GM19099 (cell line): ENCODE results near the gene CCDC30.

Source experiments
- POLR2A ChIP-seq: IDR thresholded peaks from 3 replicates; pipeline ENCODE4 v1.6.1; 2011; ENCODE audit warnings: low read depth; ENCODE audit not compliant: insufficient read length; ENCODE audit errors: extremely low read depth

The CCDC30 gene

GRCh38 chr1:42433369-42433768 is 29.7 kb upstream of the CCDC30 start:
- TF ChIP-seq POLR2A, result no peak

GRCh38 chr1:42434340-42434739 is 28.7 kb upstream of the CCDC30 start:
- no peak for TF ChIP-seq POLR2A

GRCh38 chr1:42439940-42440339 is 23.1 kb upstream of the CCDC30 start:
- no peak for TF ChIP-seq POLR2A

- no peak for TF ChIP-seq POLR2A
Measured at GRCh38 chr1:42442662-42443061, 20.4 kb upstream of the CCDC30 start.

GRCh38 chr1:42449256-42449655 is 13.8 kb upstream of the CCDC30 start:
- no peak for TF ChIP-seq POLR2A

GRCh38 chr1:42450061-42450460 is 13.0 kb upstream of the CCDC30 start:
- TF ChIP-seq POLR2A, result no peak

- TF ChIP-seq POLR2A, result no peak
Measured at GRCh38 chr1:42453386-42453785, 9.7 kb upstream of the CCDC30 start.

- no peak for TF ChIP-seq POLR2A
Measured at GRCh38 chr1:42454403-42454802, 8.7 kb upstream of the CCDC30 start.

- TF ChIP-seq POLR2A, result peak; percentile 97
Measured at GRCh38 chr1:42456010-42456753, 6.9 kb upstream of the CCDC30 start, which contains the start of the genes PPCS and ZMYND12. PPCS (plus strand) TSS chr1:42456543; CDS start chr1:42456566, 23 bp downstream. ZMYND12 (minus strand) TSS chr1:42456022; CDS start chr1:42455997, 25 bp downstream.

- TF ChIP-seq POLR2A, result peak; percentile 0
Measured at GRCh38 chr1:42456754-42457089, 6.4 kb upstream of the CCDC30 start.

GRCh38 chr1:42461196-42461595 is 1.9 kb upstream of the CCDC30 start:
- no peak for TF ChIP-seq POLR2A

GRCh38 chr1:42463921-42464320 is 835 bp downstream of the CCDC30 start:
- TF ChIP-seq POLR2A, result no peak

GRCh38 chr1:42466030-42466429 is 2.9 kb downstream of the CCDC30 start:
- TF ChIP-seq POLR2A, result no peak

GRCh38 chr1:42469727-42470126 is 6.6 kb downstream of the CCDC30 start:
- no peak for TF ChIP-seq POLR2A

GRCh38 chr1:42476605-42477004 is 13.5 kb downstream of the CCDC30 start:
- TF ChIP-seq POLR2A, result no peak

GRCh38 chr1:42477775-42478174 is 14.7 kb downstream of the CCDC30 start:
- no peak for TF ChIP-seq POLR2A

GRCh38 chr1:42479621-42480020 is 16.5 kb downstream of the CCDC30 start:
- TF ChIP-seq POLR2A, result no peak
